ENCODE results near the gene SCARB1.

GRCh38 chr12:124848621-124849380, 14.9 kb downstream of the SCARB1 start:
- TF ChIP-seq CTCF (IDR thresholded peaks at IDR 0.05) (no peak), POLR2A (IDR thresholded peaks at IDR 0.05) (no peak)

All from tibial nerve (tissue), 3 donors.